Liver (tissue), 3 donors: ENCODE results near the gene SCAF8.

Experiments used
- CTCF ChIP-seq: fragments of 150-350 bp; IDR thresholded peaks from 2 replicates; pipeline ENCODE4 v1.5.1; 2017; ENCODE audit warnings: improper control_type of control experiment, low read depth, low read length; ENCODE audit not compliant: missing input control
- MAX ChIP-seq: IDR thresholded peaks from 2 replicates; pipeline ENCODE4 v1.6.1; 2016; ENCODE audit warnings: antibody characterized with exemption
- TAF1 ChIP-seq: conservative IDR thresholded peaks from 2 replicates; pipeline ENCODE4 v1.6.1; 2016; ENCODE audit warnings: antibody characterized with exemption, mild to moderate bottlenecking
- donor health status: healthy.
- donor health status: healthy.

GRCh38 chr6:154737424-154737823 lies 4.2 kb downstream of the SCAF8 start:
- no peak for TF ChIP-seq CTCF
- no peak for TF ChIP-seq TAF1
- no peak for TF ChIP-seq MAX
